ENCODE data around the gene HTRA3. TPM values are rescaled to one million over a fixed set of nuclear protein-coding genes. Genes with fewer than 3 reads are reported as not detected.

HTRA3 gene
- total RNA-seq, 2 donors from 2014 or later = 3.2 to 4.6 TPM

DNA sequence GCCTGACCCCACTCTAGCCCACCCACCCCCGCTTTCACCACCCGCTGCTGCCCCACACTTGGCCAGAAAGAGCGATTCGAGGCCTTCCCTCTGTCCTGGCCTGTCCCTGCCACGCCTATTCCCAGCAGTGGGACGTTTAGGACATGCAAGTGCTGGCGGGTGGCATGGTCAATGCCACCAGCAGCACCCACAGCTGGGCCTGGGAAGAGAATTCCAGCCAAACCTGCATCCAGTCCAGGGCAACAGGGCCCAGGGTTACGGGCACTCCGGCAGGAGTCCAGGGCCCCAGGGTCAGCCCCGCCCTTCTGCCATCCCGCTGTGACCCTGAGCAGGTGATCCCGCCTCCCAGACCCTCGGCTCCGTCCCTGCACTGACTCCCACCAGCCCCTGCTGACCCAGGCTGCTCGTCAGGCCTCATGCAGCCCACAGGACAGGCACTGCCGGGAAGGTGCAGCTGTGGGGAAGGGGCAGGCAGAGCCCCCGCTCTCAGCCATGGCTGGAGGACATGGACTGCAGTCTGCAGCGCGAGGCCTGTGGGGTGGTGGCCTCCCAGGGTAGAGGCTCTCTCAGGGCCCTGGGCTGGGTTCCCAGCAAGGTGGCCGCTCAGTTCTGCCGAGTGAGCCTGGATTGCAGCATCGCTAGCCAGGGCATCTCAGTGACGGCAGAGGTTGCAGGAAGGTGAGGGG is 6.8 kb upstream of the HTRA3 start:
- no peak for DNase-seq
- 75 to 78% methylated on average over 15 to 23 of the region's 23 CpGs for WGBS, 2 experiments (ENCODE audit: insufficient coverage in 1 of 2, insufficient read length in 1 of 2)
- Mint-ChIP-seq H3K4me1 (peaks cover 10% of the 10 kb centered on the region), H3K27ac (no peak overlapping the region), H3K9me3 (no peaks in the 10 kb centered on the region), H3K36me3 (ENCODE audit: low read depth) (no peaks in the 10 kb centered on the region), H3K4me3 (no peak overlapping the region), H3K27me3 (ENCODE audit: insufficient read depth) (no peaks in the 10 kb centered on the region)
- no peaks in the 10 kb centered on the region for H3K27me3 ChIP-seq (ENCODE audit: control insufficient read depth, insufficient read depth, low read length, poor library complexity, severe bottlenecking)
- no peaks in the 10 kb centered on the region for H3K9me3 ChIP-seq (ENCODE audit: control insufficient read depth, low read length)
- no peak overlapping the region for H3K27ac ChIP-seq (ENCODE audit: low read depth, low read length)
- no peaks in the 10 kb centered on the region for H3K4me1 ChIP-seq (ENCODE audit: control insufficient read depth, insufficient read depth, low read length)
- no peak for TF ChIP-seq CTCF (conservative IDR thresholded peaks at IDR 0.05)
- H3K36me3 ChIP-seq (ENCODE audit: control insufficient read depth, insufficient read depth, low read length) = no peaks in the 10 kb centered on the region
- H3K9ac ChIP-seq (ENCODE audit: extremely low read depth, low read length, poor library complexity, severe bottlenecking) = no peak overlapping the region
- no peak overlapping the region for H3K4me3 ChIP-seq (ENCODE audit: low read length)

- no peak overlapping the region for H3K27ac ChIP-seq (ENCODE audit: low read depth, low read length)
- WGBS, 2 experiments (ENCODE audit: insufficient coverage in 1 of 2, insufficient read length in 1 of 2) = 92 to 95% methylated on average over 8 to 10 of the region's 10 CpGs
- H3K27me3 Mint-ChIP-seq (ENCODE audit: insufficient read depth) = no peaks in the 10 kb centered on the region
- no peaks in the 10 kb centered on the region for H3K9me3 Mint-ChIP-seq
- H3K4me1 Mint-ChIP-seq = peaks cover 4% of the 10 kb centered on the region
- H3K36me3 ChIP-seq (ENCODE audit: control insufficient read depth, insufficient read depth, low read length) = no peaks in the 10 kb centered on the region
- no peak overlapping the region for H3K4me3 Mint-ChIP-seq
- H3K27ac Mint-ChIP-seq = no peak overlapping the region
- H3K36me3 Mint-ChIP-seq (ENCODE audit: low read depth) = no peaks in the 10 kb centered on the region
- no peak for DNase-seq
- H3K9me3 ChIP-seq (ENCODE audit: control insufficient read depth, low read length) = no peaks in the 10 kb centered on the region
- no peaks in the 10 kb centered on the region for H3K27me3 ChIP-seq (ENCODE audit: control insufficient read depth, insufficient read depth, low read length, poor library complexity, severe bottlenecking)
- H3K9ac ChIP-seq (ENCODE audit: extremely low read depth, low read length, poor library complexity, severe bottlenecking) = no peak overlapping the region
- no peak overlapping the region for H3K4me3 ChIP-seq (ENCODE audit: low read length)
- H3K4me1 ChIP-seq (ENCODE audit: control insufficient read depth, insufficient read depth, low read length) = no peaks in the 10 kb centered on the region
- TF ChIP-seq CTCF (conservative IDR thresholded peaks at IDR 0.05) = no peak
Observed at GRCh38 chr4:8263397-8263796, 6.2 kb upstream of the HTRA3 start.

DNA sequence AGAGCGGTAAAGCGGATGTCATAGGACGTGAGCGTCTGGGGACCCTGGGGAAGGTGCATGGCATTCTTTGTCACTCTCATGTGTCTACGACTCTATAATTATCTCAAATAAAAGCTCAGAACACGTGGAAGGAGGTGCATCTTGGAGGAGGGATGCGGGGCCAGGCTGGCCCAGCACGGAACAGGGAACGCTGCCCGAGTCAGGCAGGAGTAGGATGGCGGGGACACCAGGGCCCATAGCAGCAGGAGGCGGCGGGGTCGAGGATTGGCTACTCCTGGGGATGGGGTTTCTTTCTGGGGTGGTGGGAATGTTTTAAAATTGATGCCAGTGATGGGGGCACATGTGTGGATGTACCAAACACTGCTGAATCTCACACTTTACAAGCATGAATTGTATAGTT is 5.4 kb upstream of the HTRA3 start:
- WGBS, 2 experiments (ENCODE audit: insufficient coverage in 1 of 2, insufficient read length in 1 of 2) = 84 to 91% methylated on average over 5 to 14 of the region's 14 CpGs
- Mint-ChIP-seq H3K27ac (no peak overlapping the region), H3K4me3 (no peak overlapping the region)

More for the DNA sequence above, 5.4 kb upstream of the HTRA3 start:
- Mint-ChIP-seq H3K36me3 (ENCODE audit: low read depth) (no peaks in the 10 kb centered on the region), H3K9me3 (no peaks in the 10 kb centered on the region), H3K27me3 (ENCODE audit: insufficient read depth) (peaks cover 7% of the 10 kb centered on the region), H3K4me1 (peaks cover 4% of the 10 kb centered on the region)
- peaks cover 7% of the 10 kb centered on the region for H3K27me3 ChIP-seq (ENCODE audit: control insufficient read depth, insufficient read depth, low read length, poor library complexity, severe bottlenecking)
- no peak overlapping the region for H3K27ac ChIP-seq (ENCODE audit: low read depth, low read length)
- DNase-seq = no peak
- no peak overlapping the region for H3K4me3 ChIP-seq (ENCODE audit: low read length)
- no peak overlapping the region for H3K9ac ChIP-seq (ENCODE audit: extremely low read depth, low read length, poor library complexity, severe bottlenecking)
- no peaks in the 10 kb centered on the region for H3K36me3 ChIP-seq (ENCODE audit: control insufficient read depth, insufficient read depth, low read length)
- no peaks in the 10 kb centered on the region for H3K9me3 ChIP-seq (ENCODE audit: control insufficient read depth, low read length)
- TF ChIP-seq CTCF (conservative IDR thresholded peaks at IDR 0.05) = no peak
- H3K4me1 ChIP-seq (ENCODE audit: control insufficient read depth, insufficient read depth, low read length) = no peaks in the 10 kb centered on the region
